Measurements from ENCODE around the gene GALNTL6. TPM values are rescaled to one million over a fixed set of nuclear protein-coding genes. Genes with fewer than 3 reads are reported as not detected.

The GALNTL6 gene
- total RNA-seq, 4 donors from 2014 or later, result 0.82 to 0.95 TPM; not detected in 2

DNA sequence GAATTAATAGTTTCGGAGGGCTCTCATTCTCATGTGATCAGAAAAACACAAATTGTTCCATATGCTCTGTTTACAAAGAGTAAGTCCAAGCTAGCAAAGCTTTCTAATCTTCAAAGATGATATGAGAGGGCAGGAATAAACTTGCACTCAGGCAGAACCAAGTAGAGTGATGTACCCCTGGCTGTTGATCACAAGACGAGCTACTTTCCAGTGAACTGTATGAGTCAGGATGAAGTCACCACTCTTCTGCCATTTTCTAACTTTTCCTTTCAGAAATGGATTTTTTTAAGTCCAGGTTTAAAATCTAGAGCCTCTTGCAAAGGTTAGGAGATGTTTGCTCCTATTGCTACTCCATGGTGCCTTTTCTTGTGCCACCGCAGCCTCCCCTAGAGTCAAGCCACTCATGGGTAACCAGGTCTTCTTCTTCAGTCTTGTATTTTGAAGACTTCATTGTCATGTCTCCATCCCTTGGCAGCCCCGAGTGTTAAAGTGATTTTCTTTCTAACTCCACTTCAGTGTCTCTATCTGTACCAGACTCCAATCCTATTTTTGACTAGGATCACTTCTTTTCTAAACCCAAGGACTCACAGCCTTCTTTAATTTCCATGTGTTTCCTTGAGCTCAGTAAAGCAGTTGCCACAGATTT lies 1183.5 kb downstream of the GALNTL6 start:
- in situ Hi-C loops (cut with MboI; ENCODE audit: low pct_ligation_motif_present in 1 of 4, low pct_unique_long_range_greater_than_20kb in 1 of 4, low sequenced_read_pairs in 3 of 4) (no loop called here), intact Hi-C loops (cut with DNase I; ENCODE audit: low total_unique reads) (no loop called here)
- H3K9me3 ChIP-seq, result no peaks in the 10 kb centered on the region
- H3K36me3 ChIP-seq, result no peaks in the 10 kb centered on the region
- TF ChIP-seq POLR2AphosphoS5 (IDR thresholded peaks at IDR 0.05), result no peak
- TF ChIP-seq EP300 (IDR thresholded peaks at IDR 0.05; ENCODE audit: low read depth), result no peak
- TF ChIP-seq POLR2A (IDR thresholded peaks at IDR 0.05), result no peak
- TF ChIP-seq, protein P1, sequence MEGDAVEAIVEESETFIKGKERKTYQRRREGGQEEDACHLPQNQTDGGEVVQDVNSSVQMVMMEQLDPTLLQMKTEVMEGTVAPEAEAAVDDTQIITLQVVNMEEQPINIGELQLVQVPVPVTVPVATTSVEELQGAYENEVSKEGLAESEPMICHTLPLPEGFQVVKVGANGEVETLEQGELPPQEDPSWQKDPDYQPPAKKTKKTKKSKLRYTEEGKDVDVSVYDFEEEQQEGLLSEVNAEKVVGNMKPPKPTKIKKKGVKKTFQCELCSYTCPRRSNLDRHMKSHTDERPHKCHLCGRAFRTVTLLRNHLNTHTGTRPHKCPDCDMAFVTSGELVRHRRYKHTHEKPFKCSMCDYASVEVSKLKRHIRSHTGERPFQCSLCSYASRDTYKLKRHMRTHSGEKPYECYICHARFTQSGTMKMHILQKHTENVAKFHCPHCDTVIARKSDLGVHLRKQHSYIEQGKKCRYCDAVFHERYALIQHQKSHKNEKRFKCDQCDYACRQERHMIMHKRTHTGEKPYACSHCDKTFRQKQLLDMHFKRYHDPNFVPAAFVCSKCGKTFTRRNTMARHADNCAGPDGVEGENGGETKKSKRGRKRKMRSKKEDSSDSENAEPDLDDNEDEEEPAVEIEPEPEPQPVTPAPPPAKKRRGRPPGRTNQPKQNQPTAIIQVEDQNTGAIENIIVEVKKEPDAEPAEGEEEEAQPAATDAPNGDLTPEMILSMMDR (IDR thresholded peaks at IDR 0.05), result no peak
- 87% methylated on average over 4 of the region's 4 CpGs for WGBS, 2 donors (ENCODE audit: low coverage in 1 of 2)
- DNase-seq, result no peak
- no peak overlapping the region for H3K4me3 ChIP-seq
- no peaks in the 10 kb centered on the region for H3K27me3 ChIP-seq
- peaks cover 0 to 22% (median 9%) of the 10 kb centered on the region in 4 donors for H3K4me1 ChIP-seq
- H3K27ac ChIP-seq, result no peak overlapping the region

DNA sequence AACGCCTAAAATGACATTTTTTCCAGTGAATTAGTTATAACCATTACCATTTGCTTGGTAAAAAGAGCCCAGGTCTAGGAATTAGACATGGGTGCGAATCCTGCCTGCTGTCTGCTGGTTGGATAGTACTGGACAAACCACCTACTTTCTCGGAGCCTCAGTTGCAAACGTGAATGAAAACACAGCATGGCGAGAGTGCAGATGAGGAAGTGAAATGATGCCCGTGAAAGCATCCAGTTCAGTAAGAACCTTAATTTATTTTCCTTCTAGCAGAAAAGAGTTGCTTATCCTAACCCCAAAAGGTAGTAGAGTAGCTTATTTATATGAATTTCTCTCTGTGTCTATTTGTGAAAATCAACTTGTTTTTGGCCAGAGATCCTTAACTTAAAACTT lies 1184.0 kb downstream of the GALNTL6 start:
- no peak overlapping the region for H3K27ac ChIP-seq
- no peak for DNase-seq
- 71 to 87% methylated on average over 6 of the region's 6 CpGs for WGBS, 2 donors (ENCODE audit: low coverage in 1 of 2)
- H3K4me3 ChIP-seq, result no peak overlapping the region
- no peaks in the 10 kb centered on the region for H3K36me3 ChIP-seq
- intact Hi-C loops (cut with DNase I; ENCODE audit: low total_unique reads) (no loop called here), in situ Hi-C loops (cut with MboI; ENCODE audit: low pct_ligation_motif_present in 1 of 4, low pct_unique_long_range_greater_than_20kb in 1 of 4, low sequenced_read_pairs in 3 of 4) (no loop called here)
- no peaks in the 10 kb centered on the region for H3K27me3 ChIP-seq
- TF ChIP-seq, protein P1 (IDR thresholded peaks at IDR 0.05), result no peak
- TF ChIP-seq EP300 (IDR thresholded peaks at IDR 0.05; ENCODE audit: low read depth), result no peak
- no peak for TF ChIP-seq POLR2A (IDR thresholded peaks at IDR 0.05)
- no peak for TF ChIP-seq POLR2AphosphoS5 (IDR thresholded peaks at IDR 0.05)
- H3K9me3 ChIP-seq, result no peaks in the 10 kb centered on the region
- peaks cover 0 to 17% (median 8%) of the 10 kb centered on the region in 4 donors for H3K4me1 ChIP-seq

DNA sequence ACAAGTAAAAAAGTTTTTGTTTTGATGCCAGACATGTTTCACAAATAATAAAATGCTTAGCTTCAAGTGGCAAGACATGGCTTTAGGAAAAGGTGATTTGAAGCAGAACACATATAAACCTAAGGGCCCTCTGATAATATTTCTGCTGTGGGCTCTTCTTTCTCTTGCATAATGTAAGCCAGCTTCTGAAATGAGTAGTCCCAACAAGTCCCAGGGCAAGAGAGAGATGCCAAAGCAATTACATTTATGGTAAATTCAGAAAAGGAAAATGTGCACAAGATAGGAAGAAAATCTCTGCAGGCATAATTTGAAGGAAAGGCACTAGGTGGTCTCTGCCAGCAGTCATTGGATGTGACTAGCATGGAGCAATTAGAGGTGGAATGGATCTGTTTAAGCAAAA lies 1184.7 kb downstream of the GALNTL6 start:
- no peak overlapping the region for H3K27ac ChIP-seq
- H3K36me3 ChIP-seq, result no peaks in the 10 kb centered on the region
- no peak for DNase-seq
- TF ChIP-seq EP300 (IDR thresholded peaks at IDR 0.05; ENCODE audit: low read depth) (no peak), POLR2A (IDR thresholded peaks at IDR 0.05) (no peak), POLR2AphosphoS5 (IDR thresholded peaks at IDR 0.05) (no peak)
- TF ChIP-seq, protein P1 (IDR thresholded peaks at IDR 0.05), result no peak
- no peak overlapping the region for H3K4me3 ChIP-seq
- peaks cover 0 to 16% (median 8%) of the 10 kb centered on the region in 4 donors for H3K4me1 ChIP-seq
- in situ Hi-C loops (cut with MboI; ENCODE audit: low pct_ligation_motif_present in 1 of 4, low pct_unique_long_range_greater_than_20kb in 1 of 4, low sequenced_read_pairs in 3 of 4) (no loop called here), intact Hi-C loops (cut with DNase I; ENCODE audit: low total_unique reads) (no loop called here)
- no peaks in the 10 kb centered on the region for H3K9me3 ChIP-seq
- H3K27me3 ChIP-seq, result no peaks in the 10 kb centered on the region

DNA sequence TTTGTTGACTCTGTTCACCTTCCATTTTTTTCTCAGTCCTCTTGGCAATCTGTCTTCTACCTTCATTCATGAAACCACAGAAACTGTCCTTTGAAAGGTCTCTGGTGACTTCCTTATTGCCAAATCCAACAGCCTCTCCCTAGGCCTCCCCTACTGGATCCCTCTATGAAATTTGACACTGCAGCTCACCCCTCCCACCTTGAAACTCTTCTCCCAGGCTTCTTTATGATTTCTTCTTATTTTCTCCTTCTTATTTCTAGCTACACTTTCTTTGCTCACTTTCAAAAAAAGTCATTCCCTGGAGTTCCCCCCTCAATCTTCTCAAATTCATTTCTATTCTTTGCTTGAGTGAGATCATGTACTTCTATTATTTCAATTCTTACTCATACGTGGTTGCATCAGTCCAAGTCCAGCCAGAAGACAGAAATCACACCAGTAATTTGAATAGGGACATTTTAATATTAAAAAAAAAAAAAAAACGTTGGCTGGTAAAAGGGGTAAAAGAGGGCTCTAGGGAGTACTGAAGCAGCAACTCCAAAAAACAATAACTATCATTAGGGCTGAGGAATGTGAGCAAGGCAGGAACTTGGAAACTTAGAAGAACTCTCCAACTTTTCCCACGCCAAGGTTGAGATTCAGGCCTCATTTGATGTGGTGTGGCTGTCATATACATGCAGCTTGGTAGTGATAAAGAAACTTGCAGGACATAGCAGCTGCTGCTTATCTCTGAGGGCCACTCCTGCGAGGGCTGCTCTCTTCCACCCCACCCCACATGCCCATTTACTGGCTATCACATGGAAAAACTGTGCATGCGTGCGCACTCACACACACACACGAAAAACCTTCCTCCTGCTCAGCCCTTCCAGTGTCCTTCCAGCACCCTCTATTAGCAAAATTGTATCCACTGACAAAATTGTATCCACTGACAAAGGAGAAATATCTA lies 1185.6 kb downstream of the GALNTL6 start:
- DNase-seq, result no peak
- H3K27me3 ChIP-seq, result no peaks in the 10 kb centered on the region
- peaks cover 0 to 16% (median 8%) of the 10 kb centered on the region in 4 donors for H3K4me1 ChIP-seq
- WGBS, 2 donors (ENCODE audit: low coverage in 1 of 2), result 0 to 57% methylated on average over 1 to 7 of the region's 7 CpGs
- H3K4me3 ChIP-seq, result no peak overlapping the region
- H3K36me3 ChIP-seq, result no peaks in the 10 kb centered on the region
- TF ChIP-seq POLR2A (IDR thresholded peaks at IDR 0.05) (no peak), POLR2AphosphoS5 (IDR thresholded peaks at IDR 0.05) (no peak), EP300 (IDR thresholded peaks at IDR 0.05; ENCODE audit: low read depth) (no peak)
- TF ChIP-seq, protein P1 (IDR thresholded peaks at IDR 0.05), result no peak
- H3K27ac ChIP-seq, result peak overlapping the region in 1 of 4 donors; percentile 5
- no peaks in the 10 kb centered on the region for H3K9me3 ChIP-seq
- in situ Hi-C loops (cut with MboI; ENCODE audit: low pct_ligation_motif_present in 1 of 4, low pct_unique_long_range_greater_than_20kb in 1 of 4, low sequenced_read_pairs in 3 of 4) (no loop called here), intact Hi-C loops (cut with DNase I; ENCODE audit: low total_unique reads) (no loop called here)
